ENCODE measurements around the gene IMMP2L. TPM values are rescaled to one million over a fixed set of nuclear protein-coding genes. Genes with fewer than 3 reads are reported as not detected.

The IMMP2L gene
- total and polyA plus RNA-seq, 2 of the 13 experiments (the other 11 are each of a cell fraction or from before 2014, with no cell fraction given), result 7.8 to 16.9 TPM

DNA sequence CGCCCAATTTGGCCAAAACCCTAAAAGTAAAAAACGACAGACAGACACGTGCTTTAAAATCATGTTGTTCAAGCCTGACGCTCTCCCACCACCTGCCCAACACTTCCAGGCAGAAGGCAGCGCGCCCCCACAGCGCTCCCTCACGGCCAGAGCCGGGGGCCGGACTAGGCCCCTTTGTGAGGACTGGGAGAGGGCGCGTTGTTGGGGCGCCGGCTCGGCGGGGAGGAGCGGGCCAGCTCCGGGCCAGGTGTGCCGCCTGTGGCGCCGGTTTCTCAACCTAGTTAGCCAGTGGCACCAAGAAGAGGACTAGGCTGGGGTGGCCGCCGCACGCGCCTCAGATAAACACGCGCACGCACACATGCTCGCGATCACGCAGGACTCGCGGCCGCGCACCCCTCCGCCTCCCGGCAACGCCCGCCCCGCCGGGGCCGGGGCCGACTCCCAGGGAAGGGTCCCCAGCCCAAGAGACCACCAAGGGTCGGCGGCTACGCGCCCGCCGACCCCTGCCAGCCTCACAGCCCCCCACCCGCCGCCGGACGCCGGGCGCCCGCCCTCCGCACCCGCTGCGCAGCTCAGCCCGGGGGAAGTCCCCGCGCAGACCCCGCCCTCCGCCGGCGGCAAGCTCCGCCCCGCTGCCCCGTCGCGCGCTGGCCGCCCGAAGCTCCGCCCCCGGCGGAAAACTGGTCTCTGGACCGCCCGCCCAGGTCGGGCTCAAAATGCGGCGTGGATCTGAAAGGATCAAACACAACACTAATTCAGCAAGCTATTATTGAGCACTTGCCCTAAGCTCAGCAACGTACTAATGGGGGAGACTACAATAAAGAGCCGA is at the start of gene IMMP2L (continued):
- TF ChIP-seq, protein P1, sequence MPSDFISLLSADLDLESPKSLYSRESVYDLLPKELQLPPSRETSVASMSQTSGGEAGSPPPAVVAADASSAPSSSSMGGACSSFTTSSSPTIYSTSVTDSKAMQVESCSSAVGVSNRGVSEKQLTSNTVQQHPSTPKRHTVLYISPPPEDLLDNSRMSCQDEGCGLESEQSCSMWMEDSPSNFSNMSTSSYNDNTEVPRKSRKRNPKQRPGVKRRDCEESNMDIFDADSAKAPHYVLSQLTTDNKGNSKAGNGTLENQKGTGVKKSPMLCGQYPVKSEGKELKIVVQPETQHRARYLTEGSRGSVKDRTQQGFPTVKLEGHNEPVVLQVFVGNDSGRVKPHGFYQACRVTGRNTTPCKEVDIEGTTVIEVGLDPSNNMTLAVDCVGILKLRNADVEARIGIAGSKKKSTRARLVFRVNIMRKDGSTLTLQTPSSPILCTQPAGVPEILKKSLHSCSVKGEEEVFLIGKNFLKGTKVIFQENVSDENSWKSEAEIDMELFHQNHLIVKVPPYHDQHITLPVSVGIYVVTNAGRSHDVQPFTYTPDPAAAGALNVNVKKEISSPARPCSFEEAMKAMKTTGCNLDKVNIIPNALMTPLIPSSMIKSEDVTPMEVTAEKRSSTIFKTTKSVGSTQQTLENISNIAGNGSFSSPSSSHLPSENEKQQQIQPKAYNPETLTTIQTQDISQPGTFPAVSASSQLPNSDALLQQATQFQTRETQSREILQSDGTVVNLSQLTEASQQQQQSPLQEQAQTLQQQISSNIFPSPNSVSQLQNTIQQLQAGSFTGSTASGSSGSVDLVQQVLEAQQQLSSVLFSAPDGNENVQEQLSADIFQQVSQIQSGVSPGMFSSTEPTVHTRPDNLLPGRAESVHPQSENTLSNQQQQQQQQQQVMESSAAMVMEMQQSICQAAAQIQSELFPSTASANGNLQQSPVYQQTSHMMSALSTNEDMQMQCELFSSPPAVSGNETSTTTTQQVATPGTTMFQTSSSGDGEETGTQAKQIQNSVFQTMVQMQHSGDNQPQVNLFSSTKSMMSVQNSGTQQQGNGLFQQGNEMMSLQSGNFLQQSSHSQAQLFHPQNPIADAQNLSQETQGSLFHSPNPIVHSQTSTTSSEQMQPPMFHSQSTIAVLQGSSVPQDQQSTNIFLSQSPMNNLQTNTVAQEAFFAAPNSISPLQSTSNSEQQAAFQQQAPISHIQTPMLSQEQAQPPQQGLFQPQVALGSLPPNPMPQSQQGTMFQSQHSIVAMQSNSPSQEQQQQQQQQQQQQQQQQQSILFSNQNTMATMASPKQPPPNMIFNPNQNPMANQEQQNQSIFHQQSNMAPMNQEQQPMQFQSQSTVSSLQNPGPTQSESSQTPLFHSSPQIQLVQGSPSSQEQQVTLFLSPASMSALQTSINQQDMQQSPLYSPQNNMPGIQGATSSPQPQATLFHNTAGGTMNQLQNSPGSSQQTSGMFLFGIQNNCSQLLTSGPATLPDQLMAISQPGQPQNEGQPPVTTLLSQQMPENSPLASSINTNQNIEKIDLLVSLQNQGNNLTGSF (CRISPR knock-in tag; IDR thresholded peaks at IDR 0.05), result 0 out of 2 replicates have a peak, but pooled peaks have one; percentile 30
- TF ChIP-seq YEATS2 (CRISPR knock-in tag; IDR thresholded peaks at IDR 0.05; ENCODE audit: borderline replicate concordance), result peak; percentile 17; the same call in 1 of the 2 replicates
- TF ChIP-seq, protein P2, sequence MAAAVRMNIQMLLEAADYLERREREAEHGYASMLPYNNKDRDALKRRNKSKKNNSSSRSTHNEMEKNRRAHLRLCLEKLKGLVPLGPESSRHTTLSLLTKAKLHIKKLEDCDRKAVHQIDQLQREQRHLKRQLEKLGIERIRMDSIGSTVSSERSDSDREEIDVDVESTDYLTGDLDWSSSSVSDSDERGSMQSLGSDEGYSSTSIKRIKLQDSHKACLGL (CRISPR knock-in tag; IDR thresholded peaks at IDR 0.05), result peak; percentile 77; the same call in 1 of the 2 replicates
- no peak for TF ChIP-seq ZNF737 (CRISPR knock-in tag; IDR thresholded peaks at IDR 0.05; ENCODE audit: borderline replicate concordance)
- no peak for TF ChIP-seq NR3C1 (CRISPR knock-in tag; IDR thresholded peaks at IDR 0.05)
- TF ChIP-seq FOXK2 (IDR thresholded peaks at IDR 0.05), result no peak
- TF ChIP-seq ZNF382 (CRISPR knock-in tag; IDR thresholded peaks at IDR 0.05; ENCODE audit: borderline replicate concordance), result no peak
- TF ChIP-seq, protein P3, sequence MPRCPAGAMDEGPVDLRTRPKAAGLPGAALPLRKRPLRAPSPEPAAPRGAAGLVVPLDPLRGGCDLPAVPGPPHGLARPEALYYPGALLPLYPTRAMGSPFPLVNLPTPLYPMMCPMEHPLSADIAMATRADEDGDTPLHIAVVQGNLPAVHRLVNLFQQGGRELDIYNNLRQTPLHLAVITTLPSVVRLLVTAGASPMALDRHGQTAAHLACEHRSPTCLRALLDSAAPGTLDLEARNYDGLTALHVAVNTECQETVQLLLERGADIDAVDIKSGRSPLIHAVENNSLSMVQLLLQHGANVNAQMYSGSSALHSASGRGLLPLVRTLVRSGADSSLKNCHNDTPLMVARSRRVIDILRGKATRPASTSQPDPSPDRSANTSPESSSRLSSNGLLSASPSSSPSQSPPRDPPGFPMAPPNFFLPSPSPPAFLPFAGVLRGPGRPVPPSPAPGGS (CRISPR knock-in tag; IDR thresholded peaks at IDR 0.05), result no peak
- 0 out of 2 replicates have a peak, but pooled peaks have one; percentile 75 for TF ChIP-seq MEF2D (CRISPR knock-in tag; IDR thresholded peaks at IDR 0.05)
- no peak; the same call in 1 of the 2 replicates for TF ChIP-seq FOXJ3 (CRISPR knock-in tag; IDR thresholded peaks at IDR 0.05; ENCODE audit: borderline replicate concordance)
- TF ChIP-seq, protein P4, sequence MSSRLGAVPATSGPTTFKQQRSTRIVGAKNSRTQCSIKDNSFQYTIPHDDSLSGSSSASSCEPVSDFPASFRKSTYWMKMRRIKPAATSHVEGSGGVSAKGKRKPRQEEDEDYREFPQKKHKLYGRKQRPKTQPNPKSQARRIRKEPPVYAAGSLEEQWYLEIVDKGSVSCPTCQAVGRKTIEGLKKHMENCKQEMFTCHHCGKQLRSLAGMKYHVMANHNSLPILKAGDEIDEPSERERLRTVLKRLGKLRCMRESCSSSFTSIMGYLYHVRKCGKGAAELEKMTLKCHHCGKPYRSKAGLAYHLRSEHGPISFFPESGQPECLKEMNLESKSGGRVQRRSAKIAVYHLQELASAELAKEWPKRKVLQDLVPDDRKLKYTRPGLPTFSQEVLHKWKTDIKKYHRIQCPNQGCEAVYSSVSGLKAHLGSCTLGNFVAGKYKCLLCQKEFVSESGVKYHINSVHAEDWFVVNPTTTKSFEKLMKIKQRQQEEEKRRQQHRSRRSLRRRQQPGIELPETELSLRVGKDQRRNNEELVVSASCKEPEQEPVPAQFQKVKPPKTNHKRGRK (CRISPR knock-in tag; IDR thresholded peaks at IDR 0.05), result 0 out of 2 replicates have a peak, but pooled peaks have one; percentile 52
- no peak for TF ChIP-seq MED8 (CRISPR knock-in tag; IDR thresholded peaks at IDR 0.05; ENCODE audit: insufficient replicate concordance)
- TF ChIP-seq, protein P5, sequence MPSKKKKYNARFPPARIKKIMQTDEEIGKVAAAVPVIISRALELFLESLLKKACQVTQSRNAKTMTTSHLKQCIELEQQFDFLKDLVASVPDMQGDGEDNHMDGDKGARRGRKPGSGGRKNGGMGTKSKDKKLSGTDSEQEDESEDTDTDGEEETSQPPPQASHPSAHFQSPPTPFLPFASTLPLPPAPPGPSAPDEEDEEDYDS (CRISPR knock-in tag; IDR thresholded peaks at IDR 0.05), result peak; percentile 75; the same call in 1 of the 2 replicates
- TF ChIP-seq, protein P6, sequence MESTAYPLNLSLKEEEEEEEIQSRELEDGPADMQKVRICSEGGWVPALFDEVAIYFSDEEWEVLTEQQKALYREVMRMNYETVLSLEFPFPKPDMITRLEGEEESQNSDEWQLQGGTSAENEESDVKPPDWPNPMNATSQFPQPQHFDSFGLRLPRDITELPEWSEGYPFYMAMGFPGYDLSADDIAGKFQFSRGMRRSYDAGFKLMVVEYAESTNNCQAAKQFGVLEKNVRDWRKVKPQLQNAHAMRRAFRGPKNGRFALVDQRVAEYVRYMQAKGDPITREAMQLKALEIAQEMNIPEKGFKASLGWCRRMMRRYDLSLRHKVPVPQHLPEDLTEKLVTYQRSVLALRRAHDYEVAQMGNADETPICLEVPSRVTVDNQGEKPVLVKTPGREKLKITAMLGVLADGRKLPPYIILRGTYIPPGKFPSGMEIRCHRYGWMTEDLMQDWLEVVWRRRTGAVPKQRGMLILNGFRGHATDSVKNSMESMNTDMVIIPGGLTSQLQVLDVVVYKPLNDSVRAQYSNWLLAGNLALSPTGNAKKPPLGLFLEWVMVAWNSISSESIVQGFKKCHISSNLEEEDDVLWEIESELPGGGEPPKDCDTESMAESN (CRISPR knock-in tag; conservative IDR thresholded peaks at IDR 0.05), result 0 out of 2 replicates have a peak, but pooled peaks have one; percentile 33
- TF ChIP-seq ZNF777 (CRISPR knock-in tag; IDR thresholded peaks at IDR 0.05), result no peak
- TF ChIP-seq CBX2 (IDR thresholded peaks at IDR 0.05; ENCODE audit: low read depth, low read length), result no peak
- no peak for TF ChIP-seq CBX2 (CRISPR knock-in tag; IDR thresholded peaks at IDR 0.05; ENCODE audit: low read depth)

All from HepG2 (cell line).